GM18517 (cell line): ENCODE measurements around the gene SMG7.

Source experiments
- ATAC-seq: cut with Tn5 transposase; IDR thresholded peaks from one replicate; pipeline ENCODE4 v1.9.1; 2021; ENCODE audit warnings: mild to moderate bottlenecking, moderate library complexity; ENCODE audit not compliant: unreplicated experiment

SMG7 gene

GRCh38 chr1:183588827-183589226 lies 116.5 kb downstream of the SMG7 start:
- no peak for ATAC-seq

DNA sequence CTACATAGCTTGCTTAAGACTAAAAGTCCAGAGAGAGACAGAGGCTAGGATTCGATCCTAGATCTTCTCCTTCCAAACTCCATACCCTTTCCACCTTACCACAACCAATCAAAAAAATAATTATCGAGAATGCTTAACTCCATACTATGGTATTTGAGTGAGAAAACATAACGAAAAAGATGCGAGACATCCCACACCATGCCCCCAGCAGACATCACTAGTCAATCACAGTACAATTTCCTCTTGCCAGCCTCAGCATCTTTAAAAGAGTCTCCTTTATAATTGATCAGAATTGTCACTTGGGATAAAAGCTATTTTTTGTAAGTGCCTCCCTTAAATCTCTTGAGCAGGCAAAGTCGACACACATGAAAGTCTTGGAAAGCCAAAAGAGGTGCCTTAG lies 117.1 kb downstream of the SMG7 start:
- no peak for ATAC-seq

GRCh38 chr1:183589874-183590243 lies 117.6 kb downstream of the SMG7 start:
- peak; percentile 11 for ATAC-seq

- peak; percentile 81 for ATAC-seq
Observed at GRCh38 chr1:183590244-183591191, 118.2 kb downstream of the SMG7 start, which contains the start of gene NCF2. TSS of gene NCF2 (minus strand) at chr1:183590459. CDS start at chr1:183590329, 130 bp downstream.

DNA sequence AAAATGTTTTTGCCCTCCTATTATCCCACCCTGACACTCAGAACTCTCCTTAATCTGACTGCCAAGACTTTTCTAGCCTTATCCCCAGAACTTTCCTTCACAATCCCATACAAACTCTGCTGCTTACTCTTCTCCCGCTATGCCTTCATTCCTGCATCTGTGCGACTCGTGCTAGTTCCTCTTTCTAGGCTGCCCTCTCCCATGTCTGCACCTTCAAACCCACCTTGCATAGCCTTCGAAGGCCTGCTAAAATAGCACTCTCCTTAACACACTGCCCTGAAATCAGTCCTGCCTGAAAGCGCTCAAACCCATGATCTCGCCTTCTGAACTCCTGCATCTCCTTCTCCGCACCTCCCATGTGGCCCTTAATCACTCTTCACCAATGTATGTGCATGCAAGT lies 120.4 kb downstream of the SMG7 start:
- ATAC-seq, result no peak

DNA sequence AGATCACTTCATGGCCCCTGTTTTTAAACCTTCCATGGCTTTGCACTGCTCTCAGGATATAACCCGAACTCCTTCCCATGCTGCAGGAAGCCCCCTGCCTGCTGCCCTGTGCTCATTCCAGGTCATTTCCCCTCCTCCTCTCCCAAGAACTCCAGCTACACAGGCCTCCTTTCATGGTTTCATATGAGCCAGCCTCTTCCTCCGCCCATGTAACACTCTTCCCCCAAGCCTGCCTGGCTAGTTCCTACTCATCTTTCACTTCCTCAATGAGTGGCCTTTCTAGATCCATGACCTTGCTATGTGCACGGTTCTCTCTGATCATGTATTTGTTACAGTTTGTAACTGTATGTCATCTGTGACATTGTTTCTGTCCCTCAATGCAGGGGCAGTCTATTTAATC lies 121.1 kb downstream of the SMG7 start:
- ATAC-seq, result peak; percentile 54

- no peak for ATAC-seq
Observed at GRCh38 chr1:183595537-183595936, 123.2 kb downstream of the SMG7 start.

DNA sequence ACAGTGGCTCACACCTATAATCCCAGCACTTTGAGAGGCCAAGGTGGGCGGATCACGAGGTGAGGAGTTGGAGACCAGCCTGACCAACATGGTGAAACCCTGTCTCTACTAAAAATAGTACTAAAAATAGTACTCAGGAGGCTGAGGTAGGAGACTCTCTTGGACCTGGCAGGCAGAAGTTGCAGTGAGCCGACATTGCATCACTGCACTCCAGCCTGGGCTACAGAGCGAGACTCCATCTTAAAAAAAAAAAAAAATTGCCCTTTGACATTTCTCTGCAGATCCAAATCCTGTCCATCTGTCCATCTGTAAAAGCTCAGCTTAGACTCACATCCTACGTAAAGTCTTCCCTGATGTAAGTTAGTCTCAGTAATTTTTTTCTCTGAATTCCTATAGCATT lies 124.2 kb downstream of the SMG7 start:
- ATAC-seq, result no peak

DNA sequence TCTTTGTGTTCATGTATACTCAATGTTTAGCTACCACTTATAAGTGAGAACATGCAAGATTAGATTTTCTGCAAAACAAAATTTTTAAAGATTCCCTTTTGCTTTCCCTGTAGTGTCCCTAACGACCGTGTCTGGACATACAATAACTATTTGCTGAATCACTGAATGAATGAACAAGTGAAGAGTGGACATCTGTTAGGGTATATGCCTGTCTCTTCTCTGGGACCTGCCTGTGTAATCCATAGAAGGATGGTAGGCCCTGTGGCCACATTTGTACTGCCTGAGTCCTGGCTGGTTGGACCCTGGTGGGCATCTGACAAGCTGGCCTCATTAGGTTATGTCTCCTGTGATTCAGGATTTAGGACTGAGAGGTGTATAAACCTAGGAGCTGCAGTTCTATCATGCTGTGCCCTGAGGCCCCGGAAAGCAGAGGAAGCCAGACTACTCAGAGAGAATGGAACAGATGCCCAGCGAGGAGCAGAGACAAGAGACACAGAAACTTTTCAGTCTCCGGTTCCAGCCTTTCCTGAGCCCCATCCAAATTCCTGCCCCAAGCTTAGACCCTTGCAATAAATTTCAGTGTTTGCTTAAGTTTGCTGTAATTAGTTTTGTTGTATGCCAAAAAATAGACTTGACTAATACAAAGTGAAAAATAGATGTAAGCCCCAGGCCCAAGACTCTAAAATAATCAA lies 125.5 kb downstream of the SMG7 start:
- ATAC-seq, result no peak

- peak; percentile 70 for ATAC-seq
Observed at GRCh38 chr1:183598386-183598785, 126.1 kb downstream of the SMG7 start.

- no peak for ATAC-seq
Observed at GRCh38 chr1:183600136-183600535, 127.8 kb downstream of the SMG7 start.

DNA sequence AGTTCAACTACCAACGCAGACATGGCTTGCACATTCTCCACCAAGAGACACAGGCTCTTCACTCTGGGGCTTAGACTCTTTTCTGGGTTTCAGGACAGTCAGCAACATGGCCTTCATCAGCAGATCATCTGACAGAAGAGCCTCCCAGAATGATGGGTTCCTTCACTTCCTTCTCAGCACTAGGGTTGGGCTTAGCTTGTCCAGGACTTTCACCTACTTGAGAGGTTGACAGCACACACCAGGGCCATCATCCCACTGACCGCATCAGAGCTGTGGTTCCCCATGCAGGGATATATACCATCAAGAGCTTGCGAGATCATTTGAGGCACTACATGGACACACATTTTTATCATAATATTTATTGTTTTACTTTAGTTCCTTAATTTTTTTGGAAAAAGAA lies 128.3 kb downstream of the SMG7 start:
- ATAC-seq, result no peak

DNA sequence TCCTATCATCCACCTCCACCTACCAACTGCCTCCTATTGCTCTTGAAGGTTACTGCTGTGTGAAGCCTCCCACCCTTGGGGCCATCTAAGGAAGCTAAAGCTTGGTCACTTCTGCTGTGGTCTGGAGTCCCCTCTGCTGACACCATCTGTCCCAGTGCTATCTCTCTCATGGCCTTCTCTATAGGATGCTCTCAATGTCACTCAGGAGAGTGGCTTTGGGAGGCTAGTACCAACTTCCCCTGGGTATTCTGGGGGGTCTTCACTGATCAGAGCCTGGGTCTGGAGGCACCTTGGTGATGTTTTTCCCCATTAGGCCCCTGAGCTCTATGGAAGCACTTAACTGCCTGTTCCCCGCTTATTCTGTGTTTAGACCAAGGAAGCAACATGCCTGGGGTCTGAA lies 130.2 kb downstream of the SMG7 start:
- no peak for ATAC-seq
